GM21619 (cell line): Measurements from ENCODE around the gene MEIOC.
"Not testable (repeated sequence)": the region's sequence is repeated elsewhere in the genome, so short reads cannot be mapped to it uniquely, and the experiment has no call there.

ENCODE experiments used
- ATAC-seq: cut with Tn5 transposase; IDR thresholded peaks from one replicate; pipeline ENCODE4 v1.9.1; 2021; ENCODE audit not compliant: unreplicated experiment

The MEIOC gene

GRCh38 chr17:44655983-44656710 lies at the start of gene MEIOC:
MEIOC (plus strand) TSS chr17:44656468; CDS start chr17:44656614, 146 bp downstream.
- ATAC-seq, result no peak

- no peak for ATAC-seq
Observed at GRCh38 chr17:44606658-44607057, 49.6 kb upstream of the MEIOC start.

GRCh38 chr17:44607836-44608690 lies 48.2 kb upstream of the MEIOC start:
- ATAC-seq, result no peak

- ATAC-seq, result no peak
Observed at GRCh38 chr17:44608727-44609435, 47.4 kb upstream of the MEIOC start.

- ATAC-seq, result no peak
Observed at GRCh38 chr17:44610331-44610730, 45.9 kb upstream of the MEIOC start.

- no peak for ATAC-seq
Observed at GRCh38 chr17:44610871-44611270, 45.4 kb upstream of the MEIOC start.

- no peak for ATAC-seq
Observed at GRCh38 chr17:44614862-44615261, 41.4 kb upstream of the MEIOC start.

GRCh38 chr17:44618652-44619051 lies 37.6 kb upstream of the MEIOC start:
- not testable (repeated sequence) for ATAC-seq

- ATAC-seq, result no peak
Observed at GRCh38 chr17:44623070-44623725, 33.1 kb upstream of the MEIOC start.

GRCh38 chr17:44627513-44628242 lies 28.6 kb upstream of the MEIOC start:
- no peak for ATAC-seq

GRCh38 chr17:44628243-44629188 lies 27.8 kb upstream of the MEIOC start:
- no peak for ATAC-seq

GRCh38 chr17:44629314-44629713 lies 27.0 kb upstream of the MEIOC start:
- no peak for ATAC-seq

- no peak for ATAC-seq
Observed at GRCh38 chr17:44630703-44631102, 25.6 kb upstream of the MEIOC start.

GRCh38 chr17:44633998-44634397 lies 22.3 kb upstream of the MEIOC start:
- no peak for ATAC-seq

GRCh38 chr17:44634401-44634800 lies 21.9 kb upstream of the MEIOC start:
- not testable (repeated sequence) for ATAC-seq

GRCh38 chr17:44636562-44636961 lies 19.7 kb upstream of the MEIOC start:
- no peak for ATAC-seq

- no peak for ATAC-seq
Observed at GRCh38 chr17:44637066-44637465, 19.2 kb upstream of the MEIOC start.

GRCh38 chr17:44642834-44643233 lies 13.4 kb upstream of the MEIOC start:
- no peak for ATAC-seq

- no peak for ATAC-seq
Observed at GRCh38 chr17:44645341-44645740, 10.9 kb upstream of the MEIOC start.
